Activated B cell treated with CpG ODN at 0.5 μM for 24 hours (primary cell): ENCODE data around the gene AGBL4. TPM values are rescaled to one million over a fixed set of nuclear protein-coding genes. Genes with fewer than 3 reads are reported as not detected.

Experiments used
- ATAC-seq: fragments of 200-7000 bp; cut with Tn5 transposase; one replicate; pipeline ENCODE4 v1.10.0; 2021; ENCODE audit warnings: low read depth, mild to moderate bottlenecking, moderate library complexity
- CTCF ChIA-PET: fragments of 350-600 bp; sonication (Branson Sonifier 250); formaldehyde crosslinking; loops from one replicate; lab custom pipeline; 2021; ENCODE audit warnings: antibody characterized with exemption; lab: Charles Lee
- POLR2A ChIA-PET: fragments of 350-600 bp; sonication (Branson Sonifier 250); formaldehyde crosslinking; loops from one replicate; lab custom pipeline; 2021; ENCODE audit warnings: antibody characterized with exemption; lab: Charles Lee
- DNase-seq: peaks from one replicate; pipeline ENCODE4 v3.0.0; 2022
- H3K27ac Mint-ChIP-seq: one replicate; pipeline ENCODE4 v1.8.0; 2020; ENCODE audit warnings: mixed read lengths
- H3K27me3 Mint-ChIP-seq: one replicate; pipeline ENCODE4 v1.8.0; 2021; ENCODE audit warnings: mixed read lengths
- H3K36me3 Mint-ChIP-seq: one replicate; pipeline ENCODE4 v1.8.0; 2021; ENCODE audit warnings: low read depth, mixed read lengths
- H3K4me1 Mint-ChIP-seq: one replicate; pipeline ENCODE4 v1.8.0; 2021; ENCODE audit warnings: mixed read lengths
- H3K4me3 Mint-ChIP-seq: one replicate; pipeline ENCODE4 v1.8.0; 2020; ENCODE audit warnings: mild to moderate bottlenecking, mixed read lengths
- H3K9me3 Mint-ChIP-seq: one replicate; pipeline ENCODE4 v1.8.0; 2020; ENCODE audit warnings: mixed read lengths
- CTCF ChIP-seq: fragments of 200-600 bp; IDR thresholded peaks from one replicate; pipeline ENCODE4 v1.8.0; 2022; ENCODE audit warnings: antibody characterized with exemption, mild to moderate bottlenecking
- intact Hi-C: fragments of 100-400 bp; cut with micrococcal nuclease; formaldehyde crosslinking; loops from one replicate; pipeline ENCODE4 v1.15.1; 2024
- total RNA-seq: library from RNA; stranded (reverse); gene quantifications from 2 replicates; pipeline ENCODE4 v1.2.3, GENCODE V29; 2022

The AGBL4 gene
- total RNA-seq, 1 donor from 2014 or later, result 0.24 TPM

- intact Hi-C loops, result no loop called here
- POLR2A ChIA-PET, result no interaction called here
These were observed 599.0 kb downstream of the AGBL4 start for GRCh38 chr1:49424782-49425181.

GRCh38 chr1:49416758-49417157, 607.0 kb downstream of the AGBL4 start:
- no peaks in the 10 kb centered on the region for H3K36me3 Mint-ChIP-seq
- ATAC-seq, result no peak
- intact Hi-C loops, result no loop called here
- H3K27me3 Mint-ChIP-seq, result no peaks in the 10 kb centered on the region
- no peak overlapping the region for H3K4me3 Mint-ChIP-seq
- H3K27ac Mint-ChIP-seq, result no peak overlapping the region
- no peak for DNase-seq
- no peaks in the 10 kb centered on the region for H3K4me1 Mint-ChIP-seq
- ChIA-PET POLR2A (no interaction called here), CTCF (no interaction called here)
- no peak for TF ChIP-seq CTCF
- no peaks in the 10 kb centered on the region for H3K9me3 Mint-ChIP-seq

More at GRCh38 chr1:49424782-49425181, 599.0 kb downstream of the AGBL4 start:
- CTCF ChIA-PET, result no interaction called here
- no peak overlapping the region for H3K4me3 Mint-ChIP-seq
- TF ChIP-seq CTCF, result no peak
- no peak for ATAC-seq
- no peaks in the 10 kb centered on the region for H3K27me3 Mint-ChIP-seq
- H3K4me1 Mint-ChIP-seq, result no peaks in the 10 kb centered on the region
- no peaks in the 10 kb centered on the region for H3K36me3 Mint-ChIP-seq
- H3K27ac Mint-ChIP-seq, result no peak overlapping the region
- DNase-seq, result no peak
- H3K9me3 Mint-ChIP-seq, result no peaks in the 10 kb centered on the region

- Mint-ChIP-seq H3K27ac (no peak overlapping the region), H3K4me1 (no peaks in the 10 kb centered on the region), H3K9me3 (no peaks in the 10 kb centered on the region), H3K27me3 (no peaks in the 10 kb centered on the region), H3K36me3 (no peaks in the 10 kb centered on the region), H3K4me3 (no peak overlapping the region)
- intact Hi-C loops, result no loop called here
- TF ChIP-seq CTCF, result no peak
- ATAC-seq (no peak), DNase-seq (no peak)
- ChIA-PET POLR2A (no interaction called here), CTCF (no interaction called here)
These were observed 615.4 kb downstream of the AGBL4 start for GRCh38 chr1:49408346-49408745.

GRCh38 chr1:49397086-49397485, 626.7 kb downstream of the AGBL4 start:
- no peak overlapping the region for H3K27ac Mint-ChIP-seq
- ChIA-PET POLR2A (no interaction called here), CTCF (no interaction called here)
- no peaks in the 10 kb centered on the region for H3K36me3 Mint-ChIP-seq
- intact Hi-C loops, result no loop called here
- DNase-seq (no peak), ATAC-seq (no peak)
- no peak overlapping the region for H3K4me3 Mint-ChIP-seq
- no peaks in the 10 kb centered on the region for H3K27me3 Mint-ChIP-seq
- H3K9me3 Mint-ChIP-seq, result peaks cover 12% of the 10 kb centered on the region
- TF ChIP-seq CTCF, result no peak
- H3K4me1 Mint-ChIP-seq, result no peaks in the 10 kb centered on the region

GRCh38 chr1:49394200-49394599, 629.6 kb downstream of the AGBL4 start:
- ATAC-seq (no peak), DNase-seq (no peak)
- TF ChIP-seq CTCF, result no peak
- intact Hi-C loops, result no loop called here
- no peaks in the 10 kb centered on the region for H3K9me3 Mint-ChIP-seq
- no peak overlapping the region for H3K27ac Mint-ChIP-seq
- POLR2A ChIA-PET, result no interaction called here
- no peaks in the 10 kb centered on the region for H3K36me3 Mint-ChIP-seq
- H3K4me3 Mint-ChIP-seq, result no peak overlapping the region
- no peaks in the 10 kb centered on the region for H3K27me3 Mint-ChIP-seq
- CTCF ChIA-PET, result no interaction called here
- H3K4me1 Mint-ChIP-seq, result no peaks in the 10 kb centered on the region
